HG03064 (cell line): ENCODE results near the gene KNDC1.
"Not testable (repeated sequence)": the region's sequence is repeated elsewhere in the genome, so short reads cannot be mapped to it uniquely, and the experiment has no call there.

Experiments used
- ATAC-seq: cut with Tn5 transposase; IDR thresholded peaks from one replicate; pipeline ENCODE4 v1.9.1; 2021; ENCODE audit warnings: low read depth; ENCODE audit not compliant: unreplicated experiment

The KNDC1 gene

GRCh38 chr10:133125901-133126300 is 34.1 kb upstream of the KNDC1 start:
- no peak for ATAC-seq

DNA sequence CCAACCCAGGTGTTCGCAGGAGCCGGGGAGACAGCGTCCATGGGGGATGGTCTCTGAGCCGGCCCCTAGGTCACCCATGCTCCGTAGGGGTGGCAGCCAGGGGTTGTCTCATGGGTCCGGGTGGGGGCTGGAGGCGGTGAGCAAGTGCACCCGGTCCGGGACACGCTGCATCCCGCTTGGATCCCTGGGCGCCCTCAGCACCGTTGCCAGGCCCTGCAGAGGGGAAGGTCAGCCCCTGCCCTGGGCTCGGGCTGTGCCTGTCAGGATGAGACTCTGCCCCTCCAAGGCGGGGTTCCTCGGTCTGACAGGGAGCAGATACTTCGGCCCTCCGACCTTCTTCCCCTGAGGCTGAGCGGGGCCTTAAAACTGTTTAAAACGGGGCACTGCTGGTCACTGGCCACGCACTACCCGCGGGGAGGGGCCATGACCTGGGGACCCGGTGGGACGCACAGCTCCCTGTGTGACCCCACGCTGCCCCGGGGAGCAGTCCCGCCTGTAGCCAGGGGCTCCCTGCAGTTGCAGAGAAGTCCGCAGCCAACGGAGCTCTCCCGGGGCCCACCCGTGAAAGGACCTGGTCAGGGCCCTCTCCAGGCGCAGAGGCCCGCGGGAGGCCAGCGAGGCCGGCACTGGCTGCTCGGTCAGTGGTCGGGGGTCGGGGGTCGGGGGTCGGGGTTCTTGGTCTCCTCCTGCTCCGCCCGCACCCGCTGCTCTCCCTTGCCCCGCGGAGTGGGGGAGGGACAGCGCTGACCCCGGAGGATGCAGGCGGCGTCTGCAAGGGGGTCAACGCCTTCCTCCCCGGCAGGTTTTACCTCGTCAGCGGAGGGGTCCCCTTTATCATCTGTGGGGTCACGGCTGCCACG is 33.4 kb upstream of the KNDC1 start:
- ATAC-seq: no peak

GRCh38 chr10:133127291-133128125 is 32.5 kb upstream of the KNDC1 start:
- no peak for ATAC-seq

- no peak for ATAC-seq
Observed at GRCh38 chr10:133128126-133129070, 31.6 kb upstream of the KNDC1 start.

DNA sequence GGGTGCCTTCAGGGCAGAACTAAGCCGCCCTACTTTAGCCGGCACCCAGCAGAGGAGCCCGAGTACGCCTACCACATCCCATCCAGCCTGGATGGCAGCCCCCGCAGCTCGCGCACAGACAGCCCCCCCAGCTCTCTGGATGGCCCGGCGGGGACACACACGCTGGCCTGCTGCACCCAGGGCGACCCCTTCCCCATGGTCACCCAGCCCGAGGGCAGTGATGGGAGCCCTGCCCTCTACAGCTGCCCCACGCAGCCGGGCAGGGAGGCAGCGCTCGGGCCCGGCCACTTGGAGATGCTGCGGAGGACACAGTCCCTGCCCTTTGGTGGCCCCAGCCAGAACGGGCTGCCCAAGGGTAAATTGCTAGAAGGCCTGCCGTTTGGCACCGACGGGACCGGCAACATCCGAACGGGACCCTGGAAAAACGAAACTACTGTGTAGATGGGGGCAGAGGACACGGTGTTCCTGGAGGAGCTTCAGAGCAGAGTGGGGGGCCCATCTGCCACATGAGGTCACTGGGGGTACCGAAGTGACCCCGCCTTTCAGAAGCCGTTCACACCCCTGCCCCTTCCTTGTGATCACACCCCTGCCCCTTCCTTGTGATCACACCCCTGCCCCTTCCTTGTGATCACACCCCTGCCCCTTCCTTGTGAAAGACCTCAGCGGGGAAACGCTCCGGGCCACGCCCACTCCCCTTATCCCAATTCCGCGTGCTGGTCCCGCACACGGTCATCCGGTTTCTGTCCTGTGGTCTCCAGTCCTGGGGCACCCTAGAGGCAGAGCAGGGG is 30.8 kb upstream of the KNDC1 start:
- ATAC-seq: no peak

DNA sequence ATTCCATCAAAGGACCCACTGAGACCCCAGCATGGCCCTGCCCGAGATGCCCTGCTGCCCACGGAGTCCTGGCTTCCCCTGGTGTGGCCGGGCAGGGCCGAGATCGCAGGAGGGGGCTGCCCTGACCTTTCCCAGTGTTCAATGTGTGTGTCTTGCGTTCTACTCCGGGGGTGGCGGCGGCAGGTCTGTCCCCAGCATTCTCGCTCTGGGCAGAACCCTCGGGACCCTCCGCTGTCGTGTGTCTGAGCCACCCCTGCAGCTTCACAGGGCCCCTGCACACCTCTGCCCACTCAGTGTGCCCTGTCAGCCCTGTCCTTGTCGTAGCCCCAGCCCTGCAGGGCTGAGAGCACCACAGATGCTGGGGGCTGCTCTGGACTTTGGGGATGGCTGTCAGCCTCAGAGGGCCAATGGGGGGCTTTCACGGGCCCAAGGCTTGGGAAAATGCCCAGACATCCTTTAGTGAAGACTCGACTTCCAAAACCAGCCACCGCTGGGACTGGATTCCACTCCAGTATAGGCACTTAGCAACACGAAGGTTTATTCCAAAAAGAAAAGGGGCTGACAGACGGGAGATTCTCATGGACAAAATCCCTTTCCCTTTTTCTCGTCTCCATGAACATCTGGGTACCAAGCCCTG is 30.0 kb upstream of the KNDC1 start:
- no peak for ATAC-seq

GRCh38 chr10:133130602-133131001 is 29.4 kb upstream of the KNDC1 start:
- ATAC-seq: no peak

- ATAC-seq: no peak
Observed at GRCh38 chr10:133131053-133131452, 29.0 kb upstream of the KNDC1 start.

GRCh38 chr10:133131734-133132472 is 28.1 kb upstream of the KNDC1 start:
- ATAC-seq: no peak

DNA sequence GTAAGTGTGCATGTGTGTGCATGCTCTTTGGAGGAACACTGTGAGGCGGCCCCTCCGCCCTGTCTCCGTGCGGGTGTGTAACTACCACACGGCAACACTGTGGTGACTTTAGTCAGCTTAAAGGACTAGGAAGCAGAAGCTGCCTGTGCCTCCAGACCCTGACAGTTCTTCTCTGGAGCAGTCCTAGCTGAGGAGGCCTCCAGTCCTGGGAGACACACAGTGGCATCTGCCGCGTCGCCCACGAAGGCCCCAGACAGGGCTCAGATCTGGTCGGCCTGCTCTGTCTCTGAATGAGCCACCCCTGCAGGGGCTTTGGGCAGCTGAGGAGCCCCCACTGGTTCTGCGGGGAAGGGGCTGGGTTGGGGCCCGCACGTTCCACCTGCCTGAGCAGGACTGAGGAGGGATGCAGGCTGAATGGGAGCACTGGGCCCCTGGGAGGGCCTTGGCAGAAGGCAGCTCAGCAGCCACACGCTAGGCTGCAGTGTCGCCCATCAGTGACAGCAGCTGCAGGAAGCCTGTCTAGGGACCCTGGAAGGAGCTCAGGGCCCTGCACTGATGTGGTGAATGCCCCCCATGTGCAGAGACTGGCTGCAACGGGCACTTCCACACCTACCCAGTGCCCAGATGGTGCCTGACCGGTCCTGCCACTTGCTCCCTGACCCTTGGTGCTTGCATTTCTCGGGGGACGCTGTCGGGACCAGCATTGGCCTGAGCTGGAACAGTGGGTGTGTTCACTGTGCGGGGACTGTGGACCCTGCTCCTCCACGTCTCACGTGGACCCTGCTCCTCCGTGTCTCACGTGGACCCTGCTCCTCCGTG is 27.3 kb upstream of the KNDC1 start:
- ATAC-seq: no peak

GRCh38 chr10:133133471-133134231 is 26.4 kb upstream of the KNDC1 start:
- no peak for ATAC-seq

- ATAC-seq: no peak
Observed at GRCh38 chr10:133134411-133135115, 25.5 kb upstream of the KNDC1 start.

DNA sequence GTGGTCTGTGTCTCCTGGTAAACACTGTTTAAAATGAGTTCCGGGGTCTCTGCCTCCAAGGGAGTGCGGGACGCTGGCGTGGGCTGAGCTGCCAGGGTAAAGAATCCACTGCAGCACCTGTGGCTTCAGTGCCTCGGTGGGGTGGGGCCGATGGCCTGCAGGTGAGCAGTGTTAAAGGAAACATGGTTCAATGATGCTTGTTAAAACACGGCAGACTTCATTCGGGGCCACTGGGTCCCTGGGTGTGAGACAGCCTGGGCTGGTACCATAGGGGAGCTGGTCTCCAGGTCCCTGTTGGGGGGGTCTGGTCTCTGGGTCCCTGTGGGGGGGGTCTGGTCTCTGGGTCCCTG is 24.9 kb upstream of the KNDC1 start:
- no peak for ATAC-seq

DNA sequence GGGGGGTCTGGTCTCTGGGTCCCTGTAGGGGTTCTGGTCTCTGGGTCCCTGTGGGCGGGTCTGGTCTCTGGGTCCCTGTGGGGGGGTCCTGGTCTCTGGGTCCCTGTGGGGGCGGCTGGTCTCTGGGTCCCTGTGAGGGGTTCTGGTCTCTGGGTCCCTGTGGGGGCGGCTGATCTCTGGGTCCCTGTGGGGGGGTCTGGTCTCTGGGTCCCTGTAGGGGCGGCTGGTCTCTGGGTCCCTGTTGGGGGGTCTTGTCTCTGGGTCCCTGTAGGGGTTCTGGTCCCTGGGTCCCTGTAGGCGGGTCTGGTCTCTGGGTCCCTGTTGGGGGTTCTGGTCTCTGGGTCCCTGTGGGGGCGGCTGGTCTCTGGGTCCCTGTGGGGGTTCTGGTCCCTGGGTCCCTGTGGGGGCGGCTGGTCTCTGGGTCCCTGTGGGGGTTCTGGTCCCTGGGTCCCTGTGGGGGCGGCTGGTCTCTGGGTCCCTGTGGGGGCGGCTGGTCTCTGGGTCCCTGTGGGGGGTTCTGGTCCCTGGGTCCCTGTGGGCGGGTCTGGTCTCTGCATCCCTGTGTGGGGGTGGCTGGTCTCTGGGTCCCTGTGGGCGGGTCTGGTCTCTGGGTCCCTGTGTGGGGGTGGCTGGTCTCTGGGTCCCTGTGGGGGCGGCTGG is 22.4 kb upstream of the KNDC1 start:
- not testable (repeated sequence) for ATAC-seq

GRCh38 chr10:133139551-133140065 is 20.4 kb upstream of the KNDC1 start:
- ATAC-seq: no peak
